Endothelial cell of umbilical vein (primary cell): ENCODE results near the gene CD101.

Source experiments
- EZH2 ChIP-seq: IDR thresholded peaks from 2 replicates; pipeline ENCODE4 v1.6.1; 2012; ENCODE audit warnings: borderline replicate concordance, low read depth, mild to moderate bottlenecking, moderate library complexity, low read length, inconsistent platforms; ENCODE audit not compliant: severe bottlenecking
- FOS ChIP-seq: IDR thresholded peaks from 2 replicates; pipeline ENCODE4 v1.6.1; 2011; ENCODE audit warnings: mild to moderate bottlenecking, low read length, moderate library complexity, borderline replicate concordance; ENCODE audit not compliant: insufficient read depth
- GATA2 ChIP-seq: IDR thresholded peaks from 2 replicates; pipeline ENCODE4 v1.7.0; 2011; ENCODE audit warnings: low read depth, mild to moderate bottlenecking, moderate library complexity, mixed read lengths, low read length; ENCODE audit not compliant: insufficient read length, insufficient read depth
- JUN ChIP-seq: IDR thresholded peaks from 2 replicates; pipeline ENCODE4 v1.6.1; 2011; ENCODE audit warnings: borderline replicate concordance, low read depth; ENCODE audit not compliant: insufficient read length, insufficient read depth
- MYC ChIP-seq: IDR thresholded peaks from one replicate; pipeline ENCODE4 v1.6.1; 2011; ENCODE audit warnings: mild to moderate bottlenecking, low read depth, low read length
- POLR2A ChIP-seq: IDR thresholded peaks from 2 replicates; pipeline ENCODE4 v1.6.1; 2012; ENCODE audit warnings: low read depth, mild to moderate bottlenecking, control low read depth, low read length
- POLR2AphosphoS5 ChIP-seq: IDR thresholded peaks from 2 replicates; pipeline ENCODE4 v1.6.1; 2012; ENCODE audit warnings: low read depth, mild to moderate bottlenecking, control low read depth, low read length, moderate library complexity; ENCODE audit not compliant: insufficient read depth
- TF ChIP-seq, protein P1 (sequence below), 2 donors: IDR thresholded peaks; 1 replicate in 1 of 2; 2 replicates in 1 of 2; pipeline ENCODE4 v1.5.1; 2011; ENCODE audit warnings: low read length in 2 of 2, mild to moderate bottlenecking in 2 of 2, moderate library complexity in 2 of 2, control low read depth in 1 of 2, inconsistent platforms in 1 of 2, low read depth in 1 of 2; ENCODE audit not compliant: insufficient read depth in 1 of 2; ENCODE audit errors: extremely low read depth in 1 of 2
- TF ChIP-seq, protein P2 (sequence below): IDR thresholded peaks from 2 replicates; pipeline ENCODE4 v1.6.1; 2011; ENCODE audit not compliant: insufficient read depth, insufficient read length

DNA sequence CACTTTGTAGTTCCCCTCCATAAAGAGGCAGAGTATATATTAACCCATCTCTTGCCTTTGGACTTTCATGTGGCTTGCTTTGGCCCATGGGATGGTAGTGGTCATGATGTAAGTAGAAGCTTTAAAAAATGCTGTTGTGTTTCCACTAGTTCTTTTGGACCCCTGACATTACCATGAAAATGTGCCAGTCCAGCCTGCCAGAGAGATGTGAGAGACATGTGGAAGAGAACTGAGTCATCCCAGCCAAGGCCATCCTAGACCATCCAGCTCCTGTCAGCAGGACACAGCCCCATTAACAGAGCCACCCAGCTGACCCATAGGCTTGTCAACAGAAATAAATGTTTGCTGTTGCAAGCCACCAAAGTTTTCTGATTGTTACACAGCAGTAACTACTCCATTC, 3.9 kb upstream of the CD101 start:
- TF ChIP-seq POLR2A (no peak), POLR2AphosphoS5 (no peak), EZH2 (no peak), JUN (no peak), MYC (no peak), GATA2 (no peak), FOS (no peak)
- TF ChIP-seq, protein P1, sequence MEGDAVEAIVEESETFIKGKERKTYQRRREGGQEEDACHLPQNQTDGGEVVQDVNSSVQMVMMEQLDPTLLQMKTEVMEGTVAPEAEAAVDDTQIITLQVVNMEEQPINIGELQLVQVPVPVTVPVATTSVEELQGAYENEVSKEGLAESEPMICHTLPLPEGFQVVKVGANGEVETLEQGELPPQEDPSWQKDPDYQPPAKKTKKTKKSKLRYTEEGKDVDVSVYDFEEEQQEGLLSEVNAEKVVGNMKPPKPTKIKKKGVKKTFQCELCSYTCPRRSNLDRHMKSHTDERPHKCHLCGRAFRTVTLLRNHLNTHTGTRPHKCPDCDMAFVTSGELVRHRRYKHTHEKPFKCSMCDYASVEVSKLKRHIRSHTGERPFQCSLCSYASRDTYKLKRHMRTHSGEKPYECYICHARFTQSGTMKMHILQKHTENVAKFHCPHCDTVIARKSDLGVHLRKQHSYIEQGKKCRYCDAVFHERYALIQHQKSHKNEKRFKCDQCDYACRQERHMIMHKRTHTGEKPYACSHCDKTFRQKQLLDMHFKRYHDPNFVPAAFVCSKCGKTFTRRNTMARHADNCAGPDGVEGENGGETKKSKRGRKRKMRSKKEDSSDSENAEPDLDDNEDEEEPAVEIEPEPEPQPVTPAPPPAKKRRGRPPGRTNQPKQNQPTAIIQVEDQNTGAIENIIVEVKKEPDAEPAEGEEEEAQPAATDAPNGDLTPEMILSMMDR (IDR thresholded peaks at IDR 0.05; ENCODE audit: extremely low read depth in 1 of 2, insufficient read depth in 1 of 2, low read depth in 1 of 2, low read length in 2 of 2) = no peak
- TF ChIP-seq, protein P2, sequence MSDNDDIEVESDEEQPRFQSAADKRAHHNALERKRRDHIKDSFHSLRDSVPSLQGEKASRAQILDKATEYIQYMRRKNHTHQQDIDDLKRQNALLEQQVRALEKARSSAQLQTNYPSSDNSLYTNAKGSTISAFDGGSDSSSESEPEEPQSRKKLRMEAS = no peak
